HT1080 (cell line): Measurements from ENCODE around the gene MAD2L1BP. TPM values are rescaled to one million over a fixed set of nuclear protein-coding genes. Genes with fewer than 3 reads are reported as not detected.
A peak's percentile ranks its signal among the peaks of the same experiment; 100 is the strongest.

Experiments used
- DNase-seq: peaks from one replicate; pipeline ENCODE4 v3.0.0-alpha.2; 2015; ENCODE audit warnings: low read depth
- total RNA-seq: library from RNA; depleted of rRNA; stranded (reverse); fragments of >200 nt; shearing (Covaris generic); gene quantifications from 2 replicates; pipeline ENCODE4 v1.2.3, GENCODE V29; 2014; rRNA removed

The MAD2L1BP gene
- total RNA-seq, 1 experiment from 2014 or later, result 35.2 TPM

- no peak for DNase-seq
Observed at GRCh38 chr6:43681303-43681702, 45.7 kb downstream of the MAD2L1BP start.

GRCh38 chr6:43682724-43683429 is 47.2 kb downstream of the MAD2L1BP start:
- no peak for DNase-seq

GRCh38 chr6:43683708-43684455 is 48.2 kb downstream of the MAD2L1BP start:
- no peak for DNase-seq

GRCh38 chr6:43687079-43687436 is 51.4 kb downstream of the MAD2L1BP start:
- DNase-seq, result no peak

GRCh38 chr6:43687437-43688347 is 52.1 kb downstream of the MAD2L1BP start, which contains the start of gene MRPS18A:
Gene MRPS18A, minus strand, starts transcription at chr6:43687791. Its CDS starts 12 bp downstream, at chr6:43687779.
- DNase-seq, result peak; percentile 83

GRCh38 chr6:43689421-43689820 is 53.8 kb downstream of the MAD2L1BP start:
- DNase-seq, result no peak

Other genes starting within 250 kb of the MAD2L1BP start
- gene ABCC10, start 208.3 kb upstream of the MAD2L1BP start, total RNA-seq, result 8.4 and 11.7 TPM in 2 replicates
- 3.8 and 4.2 TPM in 2 replicates for gene DLK2, start 180.3 kb upstream of the MAD2L1BP start, total RNA-seq
- gene TJAP1, start 158.3 kb upstream of the MAD2L1BP start, total RNA-seq, result 19.4 and 21.3 TPM in 2 replicates
- 0.07 and 0.77 TPM in 2 replicates for gene LRRC73, start 125.5 kb upstream of the MAD2L1BP start, total RNA-seq
- 94.2 and 100 TPM in 2 replicates for gene YIPF3, start 118.9 kb upstream of the MAD2L1BP start, total RNA-seq
- 56.6 and 59.3 TPM in 2 replicates for gene POLR1C, start 118.8 kb upstream of the MAD2L1BP start, total RNA-seq
- 38.9 and 70.7 TPM in 2 replicates for gene XPO5, start 59.8 kb upstream of the MAD2L1BP start, total RNA-seq
- gene POLH, start 59.7 kb upstream of the MAD2L1BP start, total RNA-seq, result 25.9 and 29.1 TPM in 2 replicates
- gene GTPBP2, start 6.6 kb upstream of the MAD2L1BP start, total RNA-seq, result 32.5 and 33.7 TPM in 2 replicates
- gene RSPH9, start 9.2 kb downstream of the MAD2L1BP start, total RNA-seq, result not detected in 2 replicates
- 102 and 120 TPM in 2 replicates for gene MRPS18A, start 52.0 kb downstream of the MAD2L1BP start, total RNA-seq
- 40.2 and 64.5 TPM in 2 replicates for gene VEGFA, start 134.4 kb downstream of the MAD2L1BP start, total RNA-seq